ENCODE results near the gene GJB5. TPM values are rescaled to one million over a fixed set of nuclear protein-coding genes. Genes with fewer than 3 reads are reported as not detected.

GJB5 gene
- total RNA-seq, 1 donor from 2014 or later = not detected

- no peak for DNase-seq (ENCODE audit: low read depth)
- H3K4me3 ChIP-seq (ENCODE audit: low read depth, low read length) = no peak overlapping the region
- no peak for TF ChIP-seq CTCF (conservative IDR thresholded peaks at IDR 0.05; ENCODE audit: low read depth, low read length)
Observed at GRCh38 chr1:34750610-34751009, 4.2 kb upstream of the GJB5 start.

- DNase-seq (ENCODE audit: low read depth) = no peak
- no peak overlapping the region for H3K4me3 ChIP-seq (ENCODE audit: low read depth, low read length)
- no peak for TF ChIP-seq CTCF (conservative IDR thresholded peaks at IDR 0.05; ENCODE audit: low read depth, low read length)
Observed at GRCh38 chr1:34753163-34753562, 1.7 kb upstream of the GJB5 start.

- no peak for TF ChIP-seq CTCF (conservative IDR thresholded peaks at IDR 0.05; ENCODE audit: low read depth, low read length)
- no peak overlapping the region for H3K4me3 ChIP-seq (ENCODE audit: low read depth, low read length)
- DNase-seq (ENCODE audit: low read depth) = no peak
Observed at GRCh38 chr1:34755961-34756360, 1.1 kb downstream of the GJB5 start.

- no peak overlapping the region for H3K4me3 ChIP-seq (ENCODE audit: low read depth, low read length)
- DNase-seq (ENCODE audit: low read depth) = no peak
- TF ChIP-seq CTCF (conservative IDR thresholded peaks at IDR 0.05; ENCODE audit: low read depth, low read length) = no peak
Observed at GRCh38 chr1:34757386-34757785, 2.5 kb downstream of the GJB5 start.

- no peak for TF ChIP-seq CTCF (conservative IDR thresholded peaks at IDR 0.05; ENCODE audit: low read depth, low read length)
- H3K4me3 ChIP-seq (ENCODE audit: low read depth, low read length) = no peak overlapping the region
- DNase-seq (ENCODE audit: low read depth) = peak; percentile 68
Observed at GRCh38 chr1:34758751-34759150, 3.9 kb downstream of the GJB5 start.

GRCh38 chr1:34759503-34760357, 4.9 kb downstream of the GJB5 start, which contains the start of gene GJB4:
GJB4 (plus strand) TSS chr1:34759740; CDS start chr1:34761255, 1,515 bp downstream.
- peak; percentile 4 for TF ChIP-seq CTCF (conservative IDR thresholded peaks at IDR 0.05; ENCODE audit: low read depth, low read length)
- no peak within 1 kb of the TSS for H3K4me3 ChIP-seq (ENCODE audit: low read depth, low read length)
- DNase-seq (ENCODE audit: low read depth) = no peak
